ENCODE measurements around the gene FXYD5.

DNA sequence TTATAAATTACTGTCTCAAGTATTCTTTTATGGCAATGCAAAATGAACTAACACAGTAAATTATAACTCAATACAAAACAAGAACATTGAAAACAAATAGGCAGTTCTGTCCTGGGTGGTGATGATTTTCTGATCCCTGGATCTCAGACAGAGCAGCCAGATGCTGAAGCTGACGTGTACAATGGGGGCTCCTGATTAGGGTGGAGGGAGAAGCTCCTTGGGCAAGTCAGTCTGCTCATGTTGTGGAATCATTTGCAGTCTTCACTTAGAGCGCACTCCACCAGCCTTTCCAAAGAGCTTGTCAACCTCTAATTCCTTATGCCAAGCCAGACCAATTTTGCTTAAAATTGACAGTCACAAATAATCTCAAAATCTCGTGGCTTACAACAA is 21.6 kb downstream of the FXYD5 start:
- TF ChIP-seq, protein P1, sequence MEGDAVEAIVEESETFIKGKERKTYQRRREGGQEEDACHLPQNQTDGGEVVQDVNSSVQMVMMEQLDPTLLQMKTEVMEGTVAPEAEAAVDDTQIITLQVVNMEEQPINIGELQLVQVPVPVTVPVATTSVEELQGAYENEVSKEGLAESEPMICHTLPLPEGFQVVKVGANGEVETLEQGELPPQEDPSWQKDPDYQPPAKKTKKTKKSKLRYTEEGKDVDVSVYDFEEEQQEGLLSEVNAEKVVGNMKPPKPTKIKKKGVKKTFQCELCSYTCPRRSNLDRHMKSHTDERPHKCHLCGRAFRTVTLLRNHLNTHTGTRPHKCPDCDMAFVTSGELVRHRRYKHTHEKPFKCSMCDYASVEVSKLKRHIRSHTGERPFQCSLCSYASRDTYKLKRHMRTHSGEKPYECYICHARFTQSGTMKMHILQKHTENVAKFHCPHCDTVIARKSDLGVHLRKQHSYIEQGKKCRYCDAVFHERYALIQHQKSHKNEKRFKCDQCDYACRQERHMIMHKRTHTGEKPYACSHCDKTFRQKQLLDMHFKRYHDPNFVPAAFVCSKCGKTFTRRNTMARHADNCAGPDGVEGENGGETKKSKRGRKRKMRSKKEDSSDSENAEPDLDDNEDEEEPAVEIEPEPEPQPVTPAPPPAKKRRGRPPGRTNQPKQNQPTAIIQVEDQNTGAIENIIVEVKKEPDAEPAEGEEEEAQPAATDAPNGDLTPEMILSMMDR (IDR thresholded peaks at IDR 0.05) = no peak
- TF ChIP-seq, protein P2, sequence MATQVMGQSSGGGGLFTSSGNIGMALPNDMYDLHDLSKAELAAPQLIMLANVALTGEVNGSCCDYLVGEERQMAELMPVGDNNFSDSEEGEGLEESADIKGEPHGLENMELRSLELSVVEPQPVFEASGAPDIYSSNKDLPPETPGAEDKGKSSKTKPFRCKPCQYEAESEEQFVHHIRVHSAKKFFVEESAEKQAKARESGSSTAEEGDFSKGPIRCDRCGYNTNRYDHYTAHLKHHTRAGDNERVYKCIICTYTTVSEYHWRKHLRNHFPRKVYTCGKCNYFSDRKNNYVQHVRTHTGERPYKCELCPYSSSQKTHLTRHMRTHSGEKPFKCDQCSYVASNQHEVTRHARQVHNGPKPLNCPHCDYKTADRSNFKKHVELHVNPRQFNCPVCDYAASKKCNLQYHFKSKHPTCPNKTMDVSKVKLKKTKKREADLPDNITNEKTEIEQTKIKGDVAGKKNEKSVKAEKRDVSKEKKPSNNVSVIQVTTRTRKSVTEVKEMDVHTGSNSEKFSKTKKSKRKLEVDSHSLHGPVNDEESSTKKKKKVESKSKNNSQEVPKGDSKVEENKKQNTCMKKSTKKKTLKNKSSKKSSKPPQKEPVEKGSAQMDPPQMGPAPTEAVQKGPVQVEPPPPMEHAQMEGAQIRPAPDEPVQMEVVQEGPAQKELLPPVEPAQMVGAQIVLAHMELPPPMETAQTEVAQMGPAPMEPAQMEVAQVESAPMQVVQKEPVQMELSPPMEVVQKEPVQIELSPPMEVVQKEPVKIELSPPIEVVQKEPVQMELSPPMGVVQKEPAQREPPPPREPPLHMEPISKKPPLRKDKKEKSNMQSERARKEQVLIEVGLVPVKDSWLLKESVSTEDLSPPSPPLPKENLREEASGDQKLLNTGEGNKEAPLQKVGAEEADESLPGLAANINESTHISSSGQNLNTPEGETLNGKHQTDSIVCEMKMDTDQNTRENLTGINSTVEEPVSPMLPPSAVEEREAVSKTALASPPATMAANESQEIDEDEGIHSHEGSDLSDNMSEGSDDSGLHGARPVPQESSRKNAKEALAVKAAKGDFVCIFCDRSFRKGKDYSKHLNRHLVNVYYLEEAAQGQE (IDR thresholded peaks at IDR 0.05; ENCODE audit: insufficient read depth in 1 of 2, low read depth in 2 of 2, low read length in 1 of 2) = no peak
